H1 (cell line): ENCODE measurements around the gene KCNAB2.

Source experiments
- CBX5 ChIP-seq: fragments of 300-800, 300-1000 bp; sonication (generic); IDR thresholded peaks from 2 replicates; pipeline ENCODE4 v1.7.1; 2016; ENCODE audit warnings: antibody characterized with exemption, low read length, low read depth
- EP300 ChIP-seq, 2 experiments: IDR thresholded peaks; 1 replicate in 1 of 2; 2 replicates in 1 of 2; pipeline ENCODE4 v1.6.1; 2011 to 2012; ENCODE audit warnings: low read depth in 2 of 2, low read length in 2 of 2, mild to moderate bottlenecking in 2 of 2, borderline replicate concordance in 1 of 2, inconsistent platforms in 1 of 2, moderate library complexity in 1 of 2
- POLR2A ChIP-seq, 2 experiments: IDR thresholded peaks; 1 replicate in 1 of 2; 2 replicates in 1 of 2; pipeline ENCODE4 v1.6.1; 2011; ENCODE audit warnings: low read depth in 2 of 2, low read length in 2 of 2, mild to moderate bottlenecking in 2 of 2; ENCODE audit errors: control extremely low read depth in 1 of 2
- POLR2AphosphoS5 ChIP-seq: IDR thresholded peaks from 2 replicates; pipeline ENCODE4 v1.6.1; 2011; ENCODE audit warnings: low read depth, low read length
- TAF1 ChIP-seq: IDR thresholded peaks from 2 replicates; pipeline ENCODE4 v1.6.1; 2011; ENCODE audit warnings: mild to moderate bottlenecking, low read depth, low read length

- TF ChIP-seq POLR2AphosphoS5, result no peak
- no peak for TF ChIP-seq CBX5
- no peak for TF ChIP-seq TAF1
- no peak for TF ChIP-seq POLR2A (IDR thresholded peaks at IDR 0.05; ENCODE audit: control extremely low read depth in 1 of 2, low read depth in 2 of 2, low read length in 2 of 2)
- no peak for TF ChIP-seq EP300 (IDR thresholded peaks at IDR 0.05; ENCODE audit: borderline replicate concordance in 1 of 2, low read depth in 2 of 2, low read length in 2 of 2)
Measured at GRCh38 chr1:6081901-6082300, 36.2 kb downstream of the KCNAB2 start.
